HG03354 (cell line): ENCODE data around the gene GRK7.
"Not testable (repeated sequence)": the region's sequence is repeated elsewhere in the genome, so short reads cannot be mapped to it uniquely, and the experiment has no call there.

Experiments used
- ATAC-seq: cut with Tn5 transposase; IDR thresholded peaks from one replicate; pipeline ENCODE4 v1.9.1; 2021; ENCODE audit warnings: mild to moderate bottlenecking; ENCODE audit not compliant: unreplicated experiment, poor library complexity, severe bottlenecking

Gene GRK7

DNA sequence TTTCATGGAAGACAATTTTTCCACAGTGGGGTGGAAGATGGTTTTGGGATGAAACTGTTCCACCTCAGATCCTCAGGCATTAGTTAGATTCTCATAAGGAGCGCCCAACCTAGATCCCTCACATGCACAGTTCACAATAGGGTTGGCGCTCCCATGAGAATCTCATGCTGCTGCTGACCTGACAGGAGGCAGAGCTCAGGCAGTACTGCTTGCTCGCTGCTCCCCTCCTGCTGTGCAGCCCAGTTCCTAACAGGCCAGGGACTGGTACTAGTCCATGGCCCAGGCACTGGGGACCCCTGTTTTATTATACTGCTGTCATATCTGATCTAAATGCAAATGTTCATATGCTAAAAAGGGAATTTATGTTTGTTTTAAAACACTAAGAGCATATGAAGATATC, 9.8 kb upstream of the GRK7 start:
- no peak for ATAC-seq

DNA sequence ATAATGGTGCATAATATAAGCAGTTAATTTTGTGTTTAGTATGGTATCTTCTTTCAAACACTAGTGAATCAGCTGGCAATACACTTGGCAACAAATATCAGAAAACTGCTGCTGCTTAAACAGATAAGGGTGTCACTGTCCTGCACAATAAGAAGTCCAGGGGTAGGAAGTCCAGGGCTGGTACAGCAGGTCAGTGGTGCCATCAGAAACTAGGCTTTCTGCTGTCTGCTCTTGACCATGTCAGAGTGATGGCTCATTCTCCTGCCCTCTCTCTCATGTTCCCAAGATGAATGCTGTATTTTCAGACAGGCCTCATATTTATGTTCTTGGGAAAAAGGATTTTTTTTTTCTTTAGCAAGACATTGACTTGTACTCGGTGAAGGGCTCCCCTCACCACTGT, 9.2 kb upstream of the GRK7 start:
- ATAC-seq: no peak

DNA sequence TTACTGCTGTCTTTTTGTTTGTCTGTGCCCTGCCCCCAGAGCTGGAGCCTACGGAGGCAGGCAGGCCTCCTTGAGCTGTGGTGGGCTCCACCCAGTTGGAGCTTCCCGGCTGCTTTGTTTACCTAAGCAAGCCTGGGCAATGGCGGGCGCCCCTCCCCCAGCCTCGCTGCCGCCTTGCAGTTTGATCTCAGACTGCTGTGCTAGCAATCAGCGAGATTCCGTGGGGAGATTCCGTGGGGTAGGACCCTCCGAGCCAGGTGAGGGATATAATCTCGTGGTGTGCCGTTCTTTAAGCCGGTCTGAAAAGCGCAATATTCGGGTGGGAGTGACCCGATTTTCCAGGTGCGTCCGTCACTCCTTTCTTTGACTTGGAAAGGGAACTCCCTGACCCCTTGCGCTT, 656 bp upstream of the GRK7 start:
- ATAC-seq: not testable (repeated sequence)

- no peak for ATAC-seq
These were observed 837 bp downstream of the GRK7 start for GRCh38 chr3:141764045-141764444.

- no peak for ATAC-seq
These were observed 1.3 kb downstream of the GRK7 start for GRCh38 chr3:141764465-141764864.

DNA sequence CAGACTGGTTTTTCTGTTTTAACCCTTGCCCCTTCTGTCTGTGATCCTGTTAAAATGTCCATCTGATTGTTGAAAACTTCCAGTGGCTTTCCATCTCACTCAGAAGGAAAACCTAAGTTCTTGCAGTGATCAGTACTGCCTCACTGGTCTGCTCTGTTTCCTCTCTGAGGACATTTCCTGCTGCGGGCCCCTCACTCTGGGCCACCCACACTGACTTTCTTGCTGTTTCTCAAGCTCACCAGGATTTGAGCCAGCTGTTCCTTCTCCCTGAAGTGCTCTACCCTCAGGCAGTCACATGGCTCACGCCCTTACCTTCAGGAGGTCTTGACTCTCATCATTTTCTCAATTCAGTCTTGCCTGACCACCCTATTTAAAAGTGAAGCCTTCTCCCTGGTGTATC, 1.8 kb downstream of the GRK7 start:
- ATAC-seq: no peak

GRCh38 chr3:141767066-141767465, 3.9 kb downstream of the GRK7 start:
- ATAC-seq: no peak

GRCh38 chr3:141769221-141769894, 6.2 kb downstream of the GRK7 start:
- no peak for ATAC-seq

DNA sequence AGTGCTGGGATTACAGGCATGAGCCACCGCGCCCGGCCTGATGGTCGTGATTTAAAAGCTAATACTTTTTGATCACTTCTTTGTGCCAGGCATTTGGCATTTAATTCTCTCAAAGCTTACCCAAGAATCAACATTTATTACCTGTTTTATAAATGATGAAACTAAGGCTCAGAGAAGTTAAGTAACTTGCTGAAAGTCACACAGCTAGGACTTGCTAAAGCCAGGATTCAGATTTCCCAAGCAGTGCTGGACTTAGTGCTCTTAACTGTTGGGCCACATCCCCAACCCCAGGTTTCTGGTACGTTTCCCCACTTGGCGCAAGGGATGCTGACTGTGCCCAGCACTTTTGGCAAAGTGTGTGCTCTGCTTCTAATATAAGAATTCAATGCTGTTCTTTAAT, 10.5 kb downstream of the GRK7 start:
- ATAC-seq: no peak

- no peak for ATAC-seq
These were observed 13.2 kb downstream of the GRK7 start for GRCh38 chr3:141776376-141776775.

GRCh38 chr3:141776885-141777284, 13.7 kb downstream of the GRK7 start:
- ATAC-seq: no peak

DNA sequence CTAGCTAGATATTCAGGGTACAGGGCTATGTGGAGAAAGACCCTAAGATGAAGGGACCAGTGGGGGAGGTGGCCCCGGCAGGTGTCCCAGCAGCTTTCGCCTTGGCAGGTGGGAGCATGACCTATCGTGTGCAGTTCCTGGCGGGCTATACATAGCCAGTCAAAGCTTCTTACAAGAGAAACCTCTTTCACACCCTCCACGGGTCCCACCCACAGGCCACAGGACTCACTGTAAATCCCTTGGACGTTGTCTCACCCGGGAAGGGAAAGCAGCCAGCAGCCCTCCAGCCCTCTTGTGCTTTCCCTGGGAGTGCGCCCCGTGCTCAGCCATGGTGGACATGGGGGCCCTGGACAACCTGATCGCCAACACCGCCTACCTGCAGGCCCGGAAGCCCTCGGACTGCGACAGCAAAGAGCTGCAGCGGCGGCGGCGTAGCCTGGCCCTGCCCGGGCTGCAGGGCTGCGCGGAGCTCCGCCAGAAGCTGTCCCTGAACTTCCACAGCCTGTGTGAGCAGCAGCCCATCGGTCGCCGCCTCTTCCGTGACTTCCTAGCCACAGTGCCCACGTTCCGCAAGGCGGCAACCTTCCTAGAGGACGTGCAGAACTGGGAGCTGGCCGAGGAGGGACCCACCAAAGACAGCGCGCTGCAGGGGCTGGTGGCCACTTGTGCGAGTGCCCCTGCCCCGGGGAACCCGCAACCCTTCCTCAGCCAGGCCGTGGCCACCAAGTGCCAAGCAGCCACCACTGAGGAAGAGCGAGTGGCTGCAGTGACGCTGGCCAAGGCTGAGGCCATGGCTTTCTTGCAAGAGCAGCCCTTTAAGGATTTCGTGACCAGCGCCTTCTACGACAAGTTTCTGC, 15.0 kb downstream of the GRK7 start:
- ATAC-seq: no peak

DNA sequence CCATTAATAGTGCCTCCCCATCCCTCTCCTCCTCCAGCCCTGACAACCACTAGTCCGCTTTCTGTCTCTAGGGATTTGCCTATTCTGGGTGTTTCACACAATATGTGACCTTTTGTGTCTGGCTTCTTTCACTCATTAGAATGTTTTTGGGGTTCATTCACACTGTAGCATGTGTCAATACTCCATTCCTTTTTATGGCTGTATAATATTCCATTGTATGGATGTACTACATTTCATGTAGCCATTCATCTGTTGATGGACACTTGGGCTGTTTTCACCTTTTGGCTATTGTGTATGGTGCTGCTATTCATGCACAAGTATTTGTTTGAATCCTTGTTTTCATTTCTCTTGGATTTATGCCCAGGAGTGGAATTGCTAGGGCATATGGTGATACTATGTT, 16.5 kb downstream of the GRK7 start:
- no peak for ATAC-seq

- ATAC-seq: no peak
These were observed 19.3 kb downstream of the GRK7 start for GRCh38 chr3:141782386-141782932.

- no peak for ATAC-seq
These were observed 20.4 kb downstream of the GRK7 start for GRCh38 chr3:141783632-141784031.

DNA sequence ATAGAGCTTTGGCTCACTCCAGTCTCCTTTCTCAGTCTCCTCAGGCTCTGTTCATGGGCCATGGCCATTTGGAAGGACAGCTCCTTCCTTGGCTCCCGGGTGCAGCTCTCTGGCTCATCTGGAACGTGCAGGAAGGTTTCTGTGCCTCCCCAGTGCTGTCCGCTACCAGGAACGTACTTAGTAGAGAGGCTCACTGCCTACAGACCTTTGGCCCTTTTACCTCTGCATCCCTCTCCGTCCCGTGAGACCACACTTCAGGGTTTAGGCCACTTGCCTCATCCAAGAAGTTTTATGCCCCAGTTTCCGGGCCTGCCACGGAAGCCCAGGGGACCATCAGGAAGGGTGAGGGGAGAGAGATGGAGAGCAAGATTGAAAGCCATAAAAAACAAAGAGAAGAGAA, 20.9 kb downstream of the GRK7 start:
- no peak for ATAC-seq

- ATAC-seq: no peak
These were observed 21.3 kb downstream of the GRK7 start for GRCh38 chr3:141784531-141784930.

GRCh38 chr3:141788149-141788548, 24.9 kb downstream of the GRK7 start:
- no peak for ATAC-seq

DNA sequence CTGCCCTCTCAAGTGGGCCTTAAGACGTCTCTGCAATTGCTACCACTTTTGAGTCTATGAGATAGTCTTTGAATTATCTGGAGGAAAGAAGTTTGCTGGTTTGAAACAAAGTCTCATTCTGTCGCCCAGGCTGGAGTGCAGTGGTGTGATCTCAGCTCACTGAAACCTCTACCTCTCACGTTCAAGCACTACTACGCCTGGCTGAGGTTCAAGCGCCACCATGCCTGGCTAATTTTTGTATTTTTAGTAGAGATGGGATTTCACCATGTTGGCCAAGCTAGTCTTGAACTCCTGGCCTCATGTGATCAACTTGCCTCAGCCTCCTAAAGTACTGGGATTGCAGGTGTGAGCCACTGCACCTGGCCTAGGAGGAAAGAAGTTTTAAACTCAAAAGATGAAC, 25.5 kb downstream of the GRK7 start:
- not testable (repeated sequence) for ATAC-seq

- no peak for ATAC-seq
These were observed 26.1 kb downstream of the GRK7 start for GRCh38 chr3:141789281-141789680.

GRCh38 chr3:141790171-141790570, 27.0 kb downstream of the GRK7 start:
- no peak for ATAC-seq
